Left cardiac atrium (tissue), 4 donors: ENCODE measurements around the gene HLTF. TPM values are rescaled to one million over a fixed set of nuclear protein-coding genes. Genes with fewer than 3 reads are reported as not detected.

Experiments used
- ATAC-seq, 2 donors: fragments of 200-7000 bp; cut with Tn5 transposase; one replicate each; pipeline ENCODE4 v1.9.1; 2020; ENCODE audit warnings: mild to moderate bottlenecking in 2 of 2, moderate library complexity in 2 of 2
- DNase-seq: peaks from one replicate; pipeline ENCODE4 v3.0.0-alpha.2; 2020
- intact Hi-C, 2 donors: fragments of 100-400 bp; cut with DNase I; formaldehyde crosslinking; loops; one replicate each; pipeline versions ENCODE4 v1.14.1 to v1.15.1; 2022 to 2023
- total RNA-seq, 2 donors: library from RNA; stranded (reverse); fragmentation: NEBNext Ultra II Directional; extraction: Animal tissue kit (Norgen Biotek cat#: 25700); gene quantifications; one replicate each; pipeline ENCODE4 v1.2.1, GENCODE V29; 2021
- donor health status: DM: no; HTN: yes; CAD: no.
- donor health status: DM: no; HTN: yes; CAD: no; lungs with severe emphysema.
- donor health status: DM: yes; HTN: yes; CAD: no.
- donor health status: Dilated cardiomyopathy.

Gene HLTF
- total RNA-seq, 2 donors from 2014 or later = 18.9 to 25.0 TPM

DNA sequence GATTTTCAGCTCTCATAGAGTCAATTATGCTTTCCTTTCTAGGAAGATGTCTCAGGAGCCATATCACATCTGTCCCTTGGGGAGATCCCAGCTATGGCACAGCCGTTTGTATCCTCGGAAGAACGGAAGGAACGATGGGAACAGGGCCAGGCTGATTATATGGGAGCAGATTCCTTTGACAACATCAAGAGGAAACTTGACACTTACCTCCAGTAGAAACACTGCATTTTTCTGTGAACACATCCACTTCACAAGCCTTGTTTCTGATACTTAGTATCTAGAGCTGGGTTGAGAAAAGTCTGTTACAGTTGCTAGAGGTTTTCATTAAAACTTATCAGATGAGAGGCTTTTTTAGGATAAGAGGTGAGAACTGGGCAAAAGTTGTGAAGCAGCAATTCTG lies 59.6 kb downstream of the HLTF start:
- DNase-seq = no peak
- intact Hi-C loops = no loop called here
- ATAC-seq = no peak

GRCh38 chr3:149023951-149024350 lies 62.4 kb downstream of the HLTF start:
- intact Hi-C loops = loop anchor here in 1 of 2 donors (5.0 kb wide), 1 partner anchor 67 kb away; no protein-coding TSS in a partner anchor
- ATAC-seq = no peak

DNA sequence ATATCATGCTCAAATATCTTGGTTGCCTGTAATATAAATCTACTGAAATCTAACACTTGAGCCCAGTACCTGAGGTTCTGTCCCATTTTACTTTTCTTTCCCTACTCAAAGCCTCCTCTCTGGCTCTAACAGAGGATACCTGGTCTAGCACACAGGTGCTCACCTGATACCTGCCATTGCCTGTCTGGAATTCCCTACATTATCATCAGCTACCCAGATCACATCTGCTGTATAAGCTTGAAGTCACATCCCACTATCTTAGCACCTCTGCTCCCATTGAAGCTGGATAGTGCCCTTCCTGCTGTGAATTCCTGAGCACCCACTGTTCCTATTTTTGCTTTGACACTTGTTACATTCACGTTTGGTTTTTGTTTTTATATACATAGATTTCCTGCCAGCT lies 64.5 kb downstream of the HLTF start:
- intact Hi-C loops = loop anchor here in 1 of 2 donors (5.0 kb wide), 1 partner anchor 65 kb away; no protein-coding TSS in a partner anchor
- DNase-seq (no peak), ATAC-seq (no peak)

More at GRCh38 chr3:149023951-149024350, 62.4 kb downstream of the HLTF start:
- DNase-seq = no peak

DNA sequence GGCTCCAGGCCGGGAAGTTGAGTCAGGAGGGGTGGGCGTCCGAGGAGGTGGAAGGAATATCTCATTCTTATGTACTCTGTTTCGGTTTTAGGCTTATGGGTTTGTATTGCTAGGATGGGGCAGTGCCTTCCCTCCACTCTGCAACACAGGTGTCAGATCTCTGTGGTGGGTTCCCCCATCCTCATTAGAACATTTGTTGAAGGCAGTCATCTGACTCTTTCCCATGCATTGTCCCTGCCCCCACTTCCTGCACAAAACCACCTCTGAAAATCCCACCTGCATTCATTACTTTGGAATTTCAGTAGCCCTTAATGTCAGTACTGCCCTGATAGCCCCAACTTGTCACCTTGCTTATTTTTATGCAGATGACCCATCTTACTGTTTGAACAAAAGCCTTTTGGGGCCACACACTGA lies 65.5 kb downstream of the HLTF start:
- intact Hi-C loops = loop anchor here in 1 of 2 donors (5.0 kb wide), 1 partner anchor 64 kb away; no protein-coding TSS in a partner anchor
- ATAC-seq (no peak), DNase-seq (no peak)

DNA sequence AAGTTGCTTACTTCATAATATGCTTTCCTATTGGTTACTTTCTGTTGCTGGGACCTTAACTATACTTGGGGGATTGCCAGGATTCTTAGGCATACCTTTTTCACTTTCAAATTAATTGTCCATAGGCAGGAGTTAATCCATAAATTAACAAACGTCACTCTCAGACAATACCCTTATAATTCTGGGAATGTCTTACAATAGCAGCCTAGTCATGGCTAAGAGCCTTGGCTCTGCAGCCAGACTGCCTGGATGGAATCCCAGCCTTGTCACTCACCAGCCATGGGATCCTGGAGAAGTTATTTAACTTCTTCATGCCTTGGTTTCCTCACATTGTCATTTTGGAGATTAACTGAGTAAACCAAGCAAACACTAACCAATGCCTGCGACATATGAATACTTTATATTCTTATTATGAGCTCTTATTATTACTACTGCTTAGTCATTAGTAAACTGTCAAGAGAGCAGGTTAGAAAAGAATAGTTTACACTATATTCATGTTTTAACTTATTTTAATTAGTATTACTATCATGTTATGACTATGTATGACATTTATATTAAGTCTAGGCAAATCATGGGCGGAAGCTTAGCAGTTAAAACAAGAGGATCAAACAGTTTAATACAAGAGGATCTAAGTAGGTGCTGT lies 66.0 kb downstream of the HLTF start:
- ATAC-seq = peak; percentile 42 to 54
- intact Hi-C loops = loop anchor here in 1 of 2 donors (5.0 kb wide), 1 partner anchor 63 kb away; no protein-coding TSS in a partner anchor
- no peak for DNase-seq

DNA sequence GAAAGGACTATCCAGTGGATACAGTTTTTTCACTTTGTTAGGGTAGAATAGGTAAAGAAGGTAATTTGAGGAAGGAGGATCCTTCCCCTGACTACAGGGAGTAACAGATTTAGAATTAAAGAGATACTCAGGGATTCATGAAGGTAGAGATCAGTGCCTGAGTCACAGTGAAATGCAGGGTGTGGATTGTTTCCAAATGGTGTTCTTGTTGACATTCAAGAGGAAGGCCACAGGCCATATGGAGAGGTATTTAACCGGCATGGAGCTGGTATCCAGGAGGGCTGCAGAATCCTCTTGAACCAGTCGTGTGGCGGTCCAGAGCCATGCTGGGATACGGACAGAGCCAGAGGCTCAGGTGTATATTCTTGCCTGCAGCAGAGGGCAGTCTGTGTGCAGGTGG lies 66.8 kb downstream of the HLTF start:
- DNase-seq (no peak), ATAC-seq (no peak)
- intact Hi-C loops = no loop called here

DNA sequence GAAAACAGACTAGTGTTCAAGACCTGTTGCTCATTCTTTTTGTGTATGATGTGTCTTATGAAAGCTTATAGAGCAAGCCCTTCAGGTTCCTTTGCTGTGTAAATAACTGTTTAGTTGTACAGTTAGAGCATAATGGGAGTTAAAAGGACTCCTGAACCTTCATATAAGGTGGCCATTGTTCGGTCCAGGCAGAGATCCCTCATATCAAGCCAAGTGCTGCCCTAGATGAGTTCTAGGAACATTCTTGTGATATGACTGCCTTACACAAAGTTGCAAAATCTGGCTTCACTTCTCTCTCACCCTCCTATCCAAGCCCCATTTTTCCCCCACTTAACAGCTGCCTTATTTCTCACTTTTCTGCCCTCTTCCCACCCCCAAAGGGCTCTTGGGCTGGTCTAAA lies 68.1 kb downstream of the HLTF start:
- intact Hi-C loops = no loop called here
- DNase-seq = no peak
- ATAC-seq = peak in 1 of 2 donors; percentile 12

DNA sequence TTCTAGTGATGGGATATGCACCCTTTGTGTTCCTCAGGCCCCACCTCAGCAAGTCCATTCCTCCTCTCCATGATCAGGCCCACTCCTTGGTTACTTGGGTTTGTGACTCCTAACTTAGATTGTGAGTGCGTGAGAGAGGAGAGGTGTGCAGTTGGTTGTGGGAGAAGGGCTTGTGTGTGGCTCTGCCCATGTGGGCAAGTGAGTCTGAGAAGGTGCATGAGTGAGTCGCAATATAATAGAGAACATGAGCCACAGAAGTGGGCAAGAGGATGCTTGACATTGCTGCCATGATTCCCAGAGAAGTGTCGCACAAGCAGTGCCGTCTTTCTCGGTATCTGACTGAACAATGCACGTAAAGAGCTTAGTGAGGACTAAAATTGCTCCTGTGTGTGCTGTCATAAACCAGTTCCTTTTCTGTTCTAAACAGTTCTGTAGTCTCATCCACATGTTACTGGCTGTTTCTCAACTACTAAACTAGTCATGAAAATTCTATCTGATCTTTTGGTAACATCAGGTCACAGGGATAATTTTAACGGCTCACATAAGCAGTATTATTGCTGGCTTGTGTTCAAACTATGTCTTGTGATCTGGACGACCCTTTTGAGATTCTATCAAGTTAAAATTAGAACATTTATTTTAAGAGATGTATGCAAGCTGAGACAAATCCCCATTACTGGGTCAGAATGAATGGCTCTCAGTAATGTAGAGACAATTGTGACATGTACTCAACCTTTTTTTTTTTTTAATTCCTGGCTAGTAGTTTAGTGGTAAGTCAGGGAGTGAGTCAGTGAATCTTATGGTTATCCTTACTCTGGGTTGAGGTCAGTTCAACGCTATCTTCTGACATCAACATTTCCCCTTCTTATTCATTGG lies 69.4 kb downstream of the HLTF start:
- intact Hi-C loops = no loop called here
- no peak for DNase-seq
- peak; percentile 51 to 63 for ATAC-seq

- DNase-seq = no peak
- intact Hi-C loops = no loop called here
- no peak for ATAC-seq
Observed at GRCh38 chr3:149016242-149016641, 70.1 kb downstream of the HLTF start.

DNA sequence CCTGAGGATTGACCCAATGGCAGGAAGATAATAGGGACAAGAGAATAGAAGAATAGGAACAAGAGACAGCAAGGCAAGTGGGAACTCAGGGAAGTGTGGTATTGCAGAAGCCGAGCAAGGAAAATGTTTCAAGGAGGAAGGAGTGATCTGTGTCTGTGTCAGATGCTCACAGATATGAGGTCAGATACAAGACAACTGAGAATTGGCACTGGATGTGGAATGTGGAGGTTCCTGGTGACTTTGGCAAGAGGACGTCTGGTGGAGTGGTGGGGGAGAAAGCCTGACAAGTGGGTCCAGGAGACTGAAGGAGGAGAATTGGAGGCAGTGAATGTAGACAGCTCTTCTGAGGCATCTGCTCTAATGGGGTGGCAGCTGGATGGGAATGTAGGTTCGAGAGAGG lies 70.9 kb downstream of the HLTF start:
- ATAC-seq (no peak), DNase-seq (no peak)
- intact Hi-C loops = no loop called here

- intact Hi-C loops = no loop called here
- ATAC-seq (no peak), DNase-seq (no peak)
Observed at GRCh38 chr3:149013726-149014125, 72.6 kb downstream of the HLTF start.

DNA sequence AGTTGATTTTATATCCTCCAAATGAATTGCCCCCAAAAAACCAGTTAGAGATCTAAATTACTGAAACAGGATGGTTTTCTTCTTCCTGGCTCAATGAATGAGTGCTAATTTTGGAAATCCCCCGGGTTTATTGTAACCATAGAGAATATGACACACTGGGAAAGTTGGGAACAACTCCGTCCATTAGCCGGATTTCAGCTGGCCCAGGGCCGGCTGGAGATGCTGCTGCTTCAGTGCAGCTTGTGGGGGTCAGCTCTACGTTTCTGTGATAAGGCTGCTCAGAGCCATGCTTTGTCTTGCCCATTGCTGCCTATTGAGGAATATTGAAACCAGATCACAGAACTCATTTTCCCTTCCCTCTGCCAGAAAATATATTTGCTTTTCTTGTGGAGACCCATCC lies 74.7 kb downstream of the HLTF start:
- DNase-seq (peak; percentile 30), ATAC-seq (peak; percentile 32 to 62)
- intact Hi-C loops = no loop called here

DNA sequence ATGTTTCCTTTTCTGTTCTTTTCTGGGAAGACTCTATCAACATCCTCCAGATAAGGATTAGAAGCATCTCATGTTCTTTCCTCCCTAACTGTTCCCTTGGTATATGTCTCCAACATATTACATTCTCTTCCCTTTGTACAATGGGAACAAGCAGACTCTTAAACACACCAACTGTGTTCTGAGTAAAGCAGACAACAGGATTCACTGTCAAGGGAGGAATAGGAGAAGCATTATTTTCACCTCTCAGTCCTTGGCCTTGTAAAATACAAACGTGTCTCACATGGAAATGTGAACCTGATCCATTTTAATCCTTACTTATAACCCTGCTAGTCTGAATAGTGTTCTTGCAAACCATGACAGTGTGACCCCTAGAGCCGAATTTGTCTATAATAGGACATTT lies 75.4 kb downstream of the HLTF start:
- intact Hi-C loops = no loop called here

DNA sequence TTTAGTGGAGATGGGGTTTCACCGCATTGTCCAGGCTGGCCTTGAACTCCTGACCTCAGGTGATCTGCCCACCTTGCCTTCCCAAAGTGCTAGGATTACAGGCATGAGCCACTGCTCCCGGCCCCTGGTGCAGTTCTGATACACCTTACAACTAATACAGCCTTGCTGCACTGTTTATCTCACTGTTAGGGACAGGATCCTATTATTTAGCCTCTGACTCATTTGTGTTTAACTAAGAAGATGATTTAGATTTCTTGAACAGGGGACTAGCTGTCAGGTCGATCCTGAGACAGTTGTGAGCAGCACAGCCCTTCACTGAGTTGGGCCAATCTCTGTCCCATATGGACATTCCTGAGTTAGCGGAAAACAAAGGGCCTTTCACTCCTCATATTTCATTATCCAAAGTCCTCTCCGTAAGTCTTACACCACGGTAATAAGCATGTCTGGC lies 75.8 kb downstream of the HLTF start:
- intact Hi-C loops = no loop called here
- DNase-seq (no peak), ATAC-seq (peak; percentile 18 to 57)

More for the DNA sequence above, 75.4 kb downstream of the HLTF start:
- no peak for DNase-seq
- ATAC-seq = no peak

GRCh38 chr3:149009732-149010131 lies 76.6 kb downstream of the HLTF start:
- ATAC-seq = peak; percentile 43 to 77
- intact Hi-C loops = no loop called here

GRCh38 chr3:149007567-149008257 lies 78.6 kb downstream of the HLTF start:
- ATAC-seq = no peak
- no peak for DNase-seq
- intact Hi-C loops = no loop called here

More at GRCh38 chr3:149009732-149010131, 76.6 kb downstream of the HLTF start:
- no peak for DNase-seq

DNA sequence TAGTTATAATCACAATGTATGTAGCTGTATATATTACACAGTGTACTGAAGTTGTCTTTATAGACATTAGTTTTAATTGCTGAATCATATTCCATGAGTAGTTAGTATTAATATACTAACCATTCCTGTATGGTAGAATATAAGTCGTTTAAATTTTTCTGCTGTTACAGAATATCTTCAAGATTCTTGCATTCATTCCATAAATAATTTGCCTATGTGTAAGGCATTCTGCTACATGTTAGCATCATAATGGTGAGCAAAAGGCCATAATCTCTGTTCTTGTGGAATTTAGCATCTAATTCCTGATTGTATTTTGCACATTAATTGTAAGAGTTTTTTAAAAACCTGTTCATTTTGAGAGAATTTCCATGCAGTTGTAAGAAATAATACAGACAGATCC lies 80.9 kb downstream of the HLTF start:
- DNase-seq = no peak
- intact Hi-C loops = no loop called here
- no peak for ATAC-seq

GRCh38 chr3:149004622-149005021 lies 81.7 kb downstream of the HLTF start:
- ATAC-seq (no peak), DNase-seq (no peak)
- intact Hi-C loops = no loop called here

DNA sequence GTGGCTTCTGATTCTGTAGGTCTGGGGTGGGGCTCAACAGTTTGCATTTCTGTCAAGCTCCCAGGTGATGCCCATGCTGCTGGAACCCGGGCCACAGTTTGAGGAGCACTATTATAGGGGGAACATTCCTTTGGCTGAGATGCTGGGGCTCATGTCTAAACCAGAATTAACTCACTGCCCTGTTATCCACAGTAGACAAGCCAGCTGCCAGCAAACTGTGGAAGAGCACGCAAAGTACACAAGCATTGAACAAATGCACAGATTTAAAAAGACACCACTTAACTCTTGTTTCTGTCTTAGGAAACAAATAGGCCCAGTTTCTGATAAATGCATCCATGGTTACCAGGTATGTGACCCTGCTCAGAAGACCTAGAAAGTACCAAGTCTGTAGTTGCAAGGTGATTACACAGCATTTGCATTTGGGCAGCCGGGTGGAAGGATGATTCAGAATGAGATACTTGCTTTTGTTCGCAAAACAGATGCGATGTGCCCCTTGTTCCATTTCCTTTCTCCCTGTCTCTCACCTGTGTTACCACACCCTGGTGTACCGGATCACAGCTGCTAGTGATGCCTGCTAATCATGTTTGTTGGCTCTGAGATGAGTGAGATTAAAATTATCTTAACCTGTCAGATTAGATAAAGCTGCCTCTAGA lies 82.6 kb downstream of the HLTF start:
- intact Hi-C loops = no loop called here
- DNase-seq (no peak), ATAC-seq (no peak)
